HG03469 (cell line): ENCODE data around the gene IFNG-AS1.
A peak's percentile ranks its signal among the peaks of the same experiment; 100 is the strongest.

ENCODE experiments used
- ATAC-seq: cut with Tn5 transposase; IDR thresholded peaks from one replicate; pipeline ENCODE4 v1.9.1; 2021; ENCODE audit warnings: mild to moderate bottlenecking, moderate library complexity, moderate number of reproducible peaks; ENCODE audit not compliant: unreplicated experiment

IFNG-AS1 gene

GRCh38 chr12:68034567-68034966 is 45.3 kb downstream of the IFNG-AS1 start:
- no peak for ATAC-seq

GRCh38 chr12:68036642-68037041 is 47.4 kb downstream of the IFNG-AS1 start:
- ATAC-seq, result no peak

GRCh38 chr12:68037616-68038255 is 48.5 kb downstream of the IFNG-AS1 start:
- ATAC-seq, result no peak

GRCh38 chr12:68038650-68039049 is 49.4 kb downstream of the IFNG-AS1 start:
- ATAC-seq, result no peak

- ATAC-seq, result no peak
Measured at GRCh38 chr12:68040450-68041075, 51.3 kb downstream of the IFNG-AS1 start.

- ATAC-seq, result peak; percentile 85
Measured at GRCh38 chr12:68042212-68042699, 53.0 kb downstream of the IFNG-AS1 start.

- ATAC-seq, result no peak
Measured at GRCh38 chr12:68043435-68043834, 54.2 kb downstream of the IFNG-AS1 start.

GRCh38 chr12:68048648-68049297 is 59.5 kb downstream of the IFNG-AS1 start:
- ATAC-seq, result no peak

GRCh38 chr12:68056300-68056699 is 67.1 kb downstream of the IFNG-AS1 start:
- ATAC-seq, result no peak

GRCh38 chr12:68063900-68064590 is 74.8 kb downstream of the IFNG-AS1 start:
- no peak for ATAC-seq

GRCh38 chr12:68065163-68065562 is 75.9 kb downstream of the IFNG-AS1 start:
- ATAC-seq, result no peak

- no peak for ATAC-seq
Measured at GRCh38 chr12:68065687-68066086, 76.4 kb downstream of the IFNG-AS1 start.

- ATAC-seq, result no peak
Measured at GRCh38 chr12:68067762-68068376, 78.6 kb downstream of the IFNG-AS1 start.

- ATAC-seq, result no peak
Measured at GRCh38 chr12:68069275-68069674, 80.0 kb downstream of the IFNG-AS1 start.
